ENCODE results near the gene PGM3.

Gene PGM3

DNA sequence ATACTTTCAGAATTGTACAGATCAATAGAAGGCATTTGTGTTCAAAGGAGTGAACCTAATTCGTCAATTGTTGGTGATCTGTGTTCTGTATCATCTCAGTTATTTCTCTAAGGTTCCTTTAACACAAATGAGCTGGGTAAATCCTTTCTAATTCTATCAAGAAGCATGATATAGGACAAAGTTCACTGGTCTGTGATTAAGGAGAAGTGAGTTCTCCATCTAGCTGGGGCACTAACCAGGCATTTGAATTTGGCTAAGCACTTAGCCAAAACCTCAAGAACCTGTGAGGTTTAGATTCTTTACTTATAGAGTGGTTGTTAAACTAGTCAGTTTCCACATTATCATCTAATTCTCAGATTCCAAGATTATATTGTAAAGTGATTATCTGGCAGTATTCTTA, 75.3 kb downstream of the PGM3 start:
- DNase-seq (ENCODE audit: low read depth), result no peak

Measured in amniotic epithelial cell (primary cell).